NCI-H1436 treated with DMSO at 0.1 percent for 48 hours (cell line): Measurements from ENCODE around the gene KREMEN2.
A peak's percentile ranks its signal among the peaks of the same experiment; 100 is the strongest.

Experiments used
- DNase-seq: peaks from one replicate; lab custom pipeline; 2025; lab: John Stamatoyannopoulos, UW

KREMEN2 gene

GRCh38 chr16:3004781-3005284 is 40.8 kb downstream of the KREMEN2 start:
- no peak for DNase-seq

GRCh38 chr16:3007059-3007956 is 43.2 kb downstream of the KREMEN2 start:
- DNase-seq, result no peak

GRCh38 chr16:3007957-3008689 is 44.0 kb downstream of the KREMEN2 start:
- DNase-seq, result no peak

- no peak for DNase-seq
Observed at GRCh38 chr16:3008690-3009037, 44.6 kb downstream of the KREMEN2 start.

- DNase-seq, result no peak
Observed at GRCh38 chr16:3009568-3010390, 45.7 kb downstream of the KREMEN2 start.

GRCh38 chr16:3010510-3010909 is 46.4 kb downstream of the KREMEN2 start:
- no peak for DNase-seq

GRCh38 chr16:3012246-3012645 is 48.2 kb downstream of the KREMEN2 start:
- DNase-seq, result peak; percentile 77

- peak; percentile 41 for DNase-seq
Observed at GRCh38 chr16:3012828-3013420, 48.8 kb downstream of the KREMEN2 start, which contains the start of gene CLDN9. Gene CLDN9 (plus strand): TSS chr16:3012923. CDS start chr16:3013363, 440 bp downstream.

- DNase-seq, result no peak
Observed at GRCh38 chr16:3013491-3013951, 49.4 kb downstream of the KREMEN2 start.

GRCh38 chr16:3013998-3014690 is 50.1 kb downstream of the KREMEN2 start:
- DNase-seq, result no peak

GRCh38 chr16:3014971-3015370 is 50.9 kb downstream of the KREMEN2 start:
- no peak for DNase-seq

GRCh38 chr16:3015865-3016521 is 51.9 kb downstream of the KREMEN2 start:
- no peak for DNase-seq

- no peak for DNase-seq
Observed at GRCh38 chr16:3017344-3017743, 53.3 kb downstream of the KREMEN2 start.
